T-helper 22 cell (primary cell): Measurements from ENCODE around the gene CLDN15.
"Not testable (repeated sequence)": the region's sequence is repeated elsewhere in the genome, so short reads cannot be mapped to it uniquely, and the experiment has no call there.

Experiments used
- DNase-seq: peaks from one replicate; pipeline ENCODE4 v3.0.0-alpha.2; 2020; ENCODE audit warnings: low read depth

The CLDN15 gene

GRCh38 chr7:101222275-101222830, 15.2 kb downstream of the CLDN15 start:
- DNase-seq: no peak

GRCh38 chr7:101220295-101220694, 17.3 kb downstream of the CLDN15 start:
- no peak for DNase-seq

- DNase-seq: no peak
These were observed 19.1 kb downstream of the CLDN15 start for GRCh38 chr7:101218236-101219125.

GRCh38 chr7:101217388-101218235, 20.0 kb downstream of the CLDN15 start, which contains the start of the genes PLOD3 and ZNHIT1:
Gene PLOD3 (minus strand): TSS chr7:101217581. CDS start chr7:101217274, 307 bp downstream.
Gene ZNHIT1 (plus strand): TSS chr7:101218165. CDS start chr7:101218196, 31 bp downstream.
- peak; percentile 92 for DNase-seq

GRCh38 chr7:101216860-101217387, 20.7 kb downstream of the CLDN15 start:
- DNase-seq: no peak

GRCh38 chr7:101216001-101216859, 21.4 kb downstream of the CLDN15 start:
- no peak for DNase-seq

GRCh38 chr7:101212014-101212413, 25.6 kb downstream of the CLDN15 start:
- no peak for DNase-seq

- no peak for DNase-seq
These were observed 26.1 kb downstream of the CLDN15 start for GRCh38 chr7:101211501-101211900.

- no peak for DNase-seq
These were observed 27.5 kb downstream of the CLDN15 start for GRCh38 chr7:101210143-101210542.

- DNase-seq: no peak
These were observed 28.8 kb downstream of the CLDN15 start for GRCh38 chr7:101208794-101209193.

GRCh38 chr7:101207459-101207858, 30.1 kb downstream of the CLDN15 start:
- no peak for DNase-seq

GRCh38 chr7:101206665-101207042, 30.9 kb downstream of the CLDN15 start:
- DNase-seq: no peak

- DNase-seq: no peak
These were observed 31.5 kb downstream of the CLDN15 start for GRCh38 chr7:101205901-101206664.

GRCh38 chr7:101203740-101204738, 33.6 kb downstream of the CLDN15 start:
- DNase-seq: not testable (repeated sequence)

- no peak for DNase-seq
These were observed 35.0 kb downstream of the CLDN15 start for GRCh38 chr7:101202603-101202918.

- DNase-seq: no peak
These were observed 35.7 kb downstream of the CLDN15 start for GRCh38 chr7:101201695-101202602.

- no peak for DNase-seq
These were observed 36.6 kb downstream of the CLDN15 start, which contains the start of gene MOGAT3 for GRCh38 chr7:101200862-101201599. Gene MOGAT3 (minus strand): TSS chr7:101201036. CDS start chr7:101200854, 182 bp downstream.
